ENCODE results near the gene RGS7.
"Not testable (repeated sequence)": the region's sequence is repeated elsewhere in the genome, so short reads cannot be mapped to it uniquely, and the experiment has no call there.

The RGS7 gene

DNA sequence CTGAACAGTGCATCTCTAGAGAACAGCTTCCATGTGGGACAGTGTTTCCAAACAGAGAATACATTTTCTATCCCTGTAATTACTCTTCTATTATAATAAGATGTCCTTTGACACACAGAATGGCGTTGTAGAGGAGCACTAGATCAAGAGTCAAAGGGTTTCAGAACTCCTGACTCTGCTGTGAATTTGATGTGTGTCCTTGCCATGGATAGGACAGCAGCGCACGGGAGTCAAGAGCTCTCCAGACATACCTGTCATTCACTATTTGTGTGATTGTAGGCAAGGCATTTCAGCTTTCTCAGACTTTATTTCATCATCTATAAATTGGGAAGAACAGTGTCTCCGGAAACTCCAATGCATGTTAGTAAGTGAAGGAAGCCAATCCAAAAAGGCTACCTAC is 176.4 kb downstream of the RGS7 start:
- H3K4me3 ChIP-seq (replicated peaks; ENCODE audit: low read depth, low read length): no peak overlapping the region
- DNase-seq (ENCODE audit: extremely low read depth, low read depth): no peak
- TF ChIP-seq, protein P1, sequence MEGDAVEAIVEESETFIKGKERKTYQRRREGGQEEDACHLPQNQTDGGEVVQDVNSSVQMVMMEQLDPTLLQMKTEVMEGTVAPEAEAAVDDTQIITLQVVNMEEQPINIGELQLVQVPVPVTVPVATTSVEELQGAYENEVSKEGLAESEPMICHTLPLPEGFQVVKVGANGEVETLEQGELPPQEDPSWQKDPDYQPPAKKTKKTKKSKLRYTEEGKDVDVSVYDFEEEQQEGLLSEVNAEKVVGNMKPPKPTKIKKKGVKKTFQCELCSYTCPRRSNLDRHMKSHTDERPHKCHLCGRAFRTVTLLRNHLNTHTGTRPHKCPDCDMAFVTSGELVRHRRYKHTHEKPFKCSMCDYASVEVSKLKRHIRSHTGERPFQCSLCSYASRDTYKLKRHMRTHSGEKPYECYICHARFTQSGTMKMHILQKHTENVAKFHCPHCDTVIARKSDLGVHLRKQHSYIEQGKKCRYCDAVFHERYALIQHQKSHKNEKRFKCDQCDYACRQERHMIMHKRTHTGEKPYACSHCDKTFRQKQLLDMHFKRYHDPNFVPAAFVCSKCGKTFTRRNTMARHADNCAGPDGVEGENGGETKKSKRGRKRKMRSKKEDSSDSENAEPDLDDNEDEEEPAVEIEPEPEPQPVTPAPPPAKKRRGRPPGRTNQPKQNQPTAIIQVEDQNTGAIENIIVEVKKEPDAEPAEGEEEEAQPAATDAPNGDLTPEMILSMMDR (IDR thresholded peaks at IDR 0.05; ENCODE audit: low read depth, low read length, missing control alignments): no peak

DNA sequence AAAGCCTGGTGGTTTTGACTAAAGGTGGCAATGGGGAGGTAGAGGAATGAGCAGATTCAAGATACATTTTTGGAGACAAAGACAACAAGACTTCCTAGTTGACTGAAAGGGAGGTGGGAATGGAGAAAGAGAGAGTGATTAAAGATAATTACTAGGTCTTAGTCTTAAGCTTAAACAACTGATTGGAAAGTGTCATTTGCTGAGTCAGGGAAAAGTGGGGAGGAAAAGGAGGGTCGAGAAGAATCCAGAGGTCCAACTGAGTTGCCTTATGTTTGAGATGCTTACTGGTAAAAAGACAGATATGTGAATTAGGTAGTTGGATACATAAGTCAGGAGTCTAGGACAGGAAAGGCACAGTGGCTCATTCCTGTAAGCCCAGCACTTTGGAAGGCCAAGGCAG is 179.3 kb downstream of the RGS7 start:
- no peak overlapping the region for H3K4me3 ChIP-seq (replicated peaks; ENCODE audit: low read depth, low read length)
- TF ChIP-seq, protein P1 (IDR thresholded peaks at IDR 0.05; ENCODE audit: low read depth, low read length, missing control alignments): no peak
- DNase-seq (ENCODE audit: extremely low read depth, low read depth): no peak

DNA sequence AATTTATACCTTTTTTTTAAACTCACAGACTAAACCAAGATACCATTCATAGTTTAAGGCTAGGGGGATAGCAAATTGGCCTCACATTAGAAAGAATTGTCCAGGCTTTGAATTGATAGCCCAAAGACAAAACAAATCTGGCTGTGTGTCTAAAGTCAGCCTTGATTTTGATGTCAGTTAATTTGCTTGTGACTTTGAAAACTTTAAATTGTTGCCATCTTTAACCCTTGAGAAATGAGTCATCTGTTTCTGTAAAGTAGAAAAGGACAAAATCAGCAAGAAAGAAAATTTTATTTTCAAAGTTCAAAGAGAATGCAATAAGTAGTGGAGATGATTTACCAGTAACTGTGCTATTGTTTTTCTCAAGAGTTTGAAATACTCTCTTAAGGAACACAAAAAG is 184.5 kb downstream of the RGS7 start:
- TF ChIP-seq, protein P1 (IDR thresholded peaks at IDR 0.05; ENCODE audit: low read depth, low read length, missing control alignments): no peak
- H3K4me3 ChIP-seq (replicated peaks; ENCODE audit: low read depth, low read length): no peak overlapping the region
- DNase-seq (ENCODE audit: extremely low read depth, low read depth): no peak

DNA sequence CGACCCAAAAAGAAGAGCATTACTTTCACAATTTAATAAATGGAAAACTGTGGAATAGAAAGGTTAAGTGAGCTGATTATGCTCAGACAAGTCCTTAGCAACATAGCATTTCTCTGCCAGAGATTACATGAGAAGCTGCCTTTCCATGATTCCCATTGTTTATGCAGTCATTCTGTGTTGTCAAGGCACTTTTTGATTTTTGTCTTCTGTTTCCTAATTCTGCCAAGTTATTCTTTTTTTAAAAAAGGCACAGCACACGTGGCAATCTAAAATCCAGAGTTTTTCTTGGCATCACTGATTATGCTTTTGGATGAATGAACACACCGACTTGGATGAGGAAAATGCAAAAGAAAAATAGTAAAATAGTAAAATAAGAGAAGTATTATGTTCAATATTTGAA is 185.0 kb downstream of the RGS7 start:
- DNase-seq (ENCODE audit: extremely low read depth, low read depth): no peak
- TF ChIP-seq, protein P1 (IDR thresholded peaks at IDR 0.05; ENCODE audit: low read depth, low read length, missing control alignments): no peak
- no peak overlapping the region for H3K4me3 ChIP-seq (replicated peaks; ENCODE audit: low read depth, low read length)

DNA sequence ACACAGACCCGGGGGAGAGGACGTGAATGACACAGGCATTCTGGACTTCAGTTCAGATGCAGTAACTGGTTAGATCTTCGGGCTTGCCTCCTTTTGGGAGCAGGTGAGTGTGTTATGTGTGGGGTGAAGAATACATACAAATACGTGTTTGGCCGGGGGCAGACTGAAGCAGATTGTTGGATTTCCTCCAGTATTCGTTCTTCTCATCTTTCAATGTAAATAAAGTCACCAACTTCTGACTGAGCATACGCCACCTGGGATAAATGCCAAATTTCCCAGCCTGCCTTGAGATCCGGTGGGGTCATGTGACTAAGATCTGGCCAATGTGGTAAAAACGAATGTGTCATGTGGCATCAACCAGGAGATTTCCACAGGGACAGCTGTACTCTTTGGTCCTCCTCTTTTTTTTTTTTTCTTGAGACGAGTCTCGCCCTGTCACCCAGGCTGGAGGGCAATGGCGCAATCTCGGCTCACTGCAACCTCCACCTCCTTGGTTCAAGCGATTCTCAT is 189.8 kb downstream of the RGS7 start:
- TF ChIP-seq, protein P1 (IDR thresholded peaks at IDR 0.05; ENCODE audit: low read depth, low read length, missing control alignments): no peak
- DNase-seq (ENCODE audit: extremely low read depth, low read depth): no peak
- no peak overlapping the region for H3K4me3 ChIP-seq (replicated peaks; ENCODE audit: low read depth, low read length)

DNA sequence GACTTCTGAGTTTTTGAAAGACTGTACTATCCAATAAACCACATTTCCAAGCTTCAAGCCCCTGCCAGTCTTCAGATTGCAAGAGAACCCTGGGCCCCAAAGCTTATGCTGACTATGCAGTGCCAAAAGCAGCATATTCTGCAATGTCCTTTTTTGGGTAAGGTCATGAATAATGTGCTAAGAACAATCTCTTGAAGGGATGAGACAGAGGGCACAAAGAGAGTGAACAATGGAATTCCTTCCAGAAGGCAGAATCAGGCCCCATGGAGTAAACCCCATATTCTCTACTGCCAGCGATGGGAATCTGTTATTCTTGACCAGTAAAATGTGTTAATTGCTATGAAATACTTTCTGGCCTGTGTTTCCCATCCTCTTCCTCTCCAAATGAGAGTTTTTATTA is 190.4 kb downstream of the RGS7 start:
- H3K4me3 ChIP-seq (replicated peaks; ENCODE audit: low read depth, low read length): no peak overlapping the region
- TF ChIP-seq, protein P1 (IDR thresholded peaks at IDR 0.05; ENCODE audit: low read depth, low read length, missing control alignments): no peak
- no peak for DNase-seq (ENCODE audit: extremely low read depth, low read depth)

DNA sequence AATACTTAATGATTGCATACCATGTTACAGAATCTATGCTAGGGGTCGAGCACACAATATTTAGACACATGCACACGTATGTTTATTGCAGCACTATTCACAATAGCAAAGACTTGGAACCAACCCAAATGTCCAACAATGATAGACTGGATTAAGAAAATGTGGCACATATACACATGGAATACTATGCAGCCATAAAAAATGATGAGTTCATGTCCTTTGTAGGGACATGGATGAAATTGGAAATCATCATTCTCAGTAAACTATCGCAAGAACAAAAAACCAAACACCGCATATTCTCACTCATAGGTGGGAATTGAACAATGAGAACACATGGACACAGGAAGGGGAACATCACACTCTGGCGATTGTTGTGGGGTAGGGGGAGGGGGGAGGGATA is 191.7 kb downstream of the RGS7 start:
- DNase-seq (ENCODE audit: extremely low read depth, low read depth); H3K4me3 ChIP-seq (replicated peaks; ENCODE audit: low read depth, low read length): not testable (repeated sequence)

All from HFF-Myc (cell line).